ENCODE measurements around the gene BTBD19. TPM values are rescaled to one million over a fixed set of nuclear protein-coding genes. Genes with fewer than 3 reads are reported as not detected.
"Not testable (repeated sequence)": the region's sequence is repeated elsewhere in the genome, so short reads cannot be mapped to it uniquely, and the experiment has no call there.

BTBD19 gene
- total RNA-seq, 1 donor from 2014 or later = 6.8 TPM

DNA sequence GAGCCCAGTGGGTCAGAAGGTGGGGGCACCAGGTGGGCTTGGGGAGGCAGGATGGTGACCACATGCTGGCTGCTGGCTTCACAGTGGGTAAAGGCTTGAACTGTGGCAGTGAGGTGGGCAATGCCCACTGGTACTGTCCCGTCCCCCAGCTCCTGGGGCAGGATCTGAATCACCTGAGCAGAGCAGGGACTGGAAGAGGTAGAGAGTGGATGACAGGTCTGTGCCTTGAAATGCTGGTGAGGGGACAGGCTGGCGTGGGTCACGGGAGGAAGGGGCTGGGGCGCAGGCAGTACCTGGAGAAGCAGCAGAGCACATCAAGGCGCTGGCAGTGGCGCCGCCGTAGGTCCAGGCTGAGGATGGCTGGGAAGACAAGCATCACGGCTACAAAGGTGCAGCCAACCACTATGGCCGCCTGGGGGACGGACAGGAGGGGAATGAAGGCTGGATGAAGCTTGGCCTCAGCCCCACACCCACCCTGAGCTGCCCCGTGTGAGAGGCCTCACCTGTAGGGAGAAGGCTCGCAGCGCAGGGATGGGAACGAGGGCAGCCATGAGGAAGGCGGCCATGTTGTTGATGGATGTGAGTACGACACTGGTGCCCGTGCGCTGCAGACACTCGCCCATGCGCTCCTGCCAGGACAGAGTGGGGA lies 19.8 kb downstream of the BTBD19 start:
- no peak for DNase-seq (ENCODE audit: low read depth, low spot score)

DNA sequence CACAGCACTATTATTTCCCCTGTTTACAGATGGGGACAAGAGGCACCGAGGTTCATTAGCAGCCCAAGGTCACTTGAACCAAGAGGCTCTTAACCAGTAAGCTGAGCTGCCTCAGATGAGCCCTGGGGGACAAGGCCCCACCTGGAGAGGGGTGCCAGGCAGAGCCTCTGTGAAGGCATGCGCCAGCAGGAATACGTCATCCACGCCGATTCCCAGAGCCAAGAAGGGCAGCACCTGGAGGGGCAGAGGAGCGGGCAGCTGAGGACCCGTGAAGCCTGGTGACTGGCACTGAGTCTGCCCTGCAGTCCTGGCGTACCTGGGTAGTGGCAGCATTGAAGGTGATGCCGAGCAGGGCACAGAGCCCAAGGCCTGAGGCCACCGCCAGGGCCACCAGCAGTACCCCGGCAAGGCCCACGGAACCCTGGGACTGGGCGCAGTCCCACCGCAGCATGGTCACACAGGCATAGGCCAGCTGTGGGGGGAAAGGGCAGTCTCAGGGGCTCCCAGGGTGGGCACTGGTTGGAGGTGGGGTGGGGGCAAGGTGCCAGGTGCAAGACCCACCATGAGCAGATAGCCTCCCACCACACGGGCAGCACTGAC lies 20.6 kb downstream of the BTBD19 start:
- no peak for DNase-seq (ENCODE audit: low read depth, low spot score)

DNA sequence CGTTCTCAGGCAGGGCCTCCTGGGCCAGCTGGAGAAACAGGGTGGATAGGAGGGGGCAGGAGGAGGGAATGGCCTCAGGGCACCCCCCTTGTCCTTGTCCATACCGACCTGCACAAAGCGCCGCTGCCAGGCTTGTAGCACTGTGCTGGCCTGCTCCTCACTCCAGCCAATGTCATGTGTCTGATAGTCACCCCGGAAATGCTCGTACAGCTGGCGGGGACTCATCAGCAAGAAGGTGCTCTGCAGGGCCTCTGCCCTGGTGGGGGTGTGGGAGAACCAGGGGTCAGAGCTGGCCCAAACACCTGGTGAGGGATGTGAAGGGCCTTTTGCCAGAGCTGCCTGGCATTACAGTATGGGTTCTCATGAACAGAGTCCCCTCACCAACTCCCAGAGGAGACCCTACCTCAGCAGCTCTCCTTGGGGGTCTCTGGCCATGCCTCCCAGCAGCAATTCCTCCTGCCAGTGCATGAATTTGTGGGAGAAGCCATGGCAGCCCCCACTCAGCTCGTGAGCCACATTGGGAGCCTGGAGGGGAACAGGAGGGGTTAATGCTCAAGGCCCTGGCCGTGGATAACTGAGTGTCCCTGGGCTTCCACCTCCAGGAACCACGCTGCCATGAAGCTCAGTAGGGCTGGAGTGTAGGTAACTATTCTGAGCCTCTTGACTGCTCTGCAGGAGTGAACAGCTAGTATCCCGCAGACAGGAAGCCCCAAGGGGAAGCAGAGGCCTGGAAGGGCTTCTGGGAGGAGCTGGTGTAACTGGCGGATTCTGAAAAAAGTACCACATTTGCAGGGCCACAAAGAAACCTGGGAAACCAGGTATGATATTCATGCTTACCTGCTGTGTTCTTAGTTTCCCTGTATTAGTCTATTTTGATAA lies 21.4 kb downstream of the BTBD19 start:
- DNase-seq (ENCODE audit: low read depth, low spot score) = no peak

DNA sequence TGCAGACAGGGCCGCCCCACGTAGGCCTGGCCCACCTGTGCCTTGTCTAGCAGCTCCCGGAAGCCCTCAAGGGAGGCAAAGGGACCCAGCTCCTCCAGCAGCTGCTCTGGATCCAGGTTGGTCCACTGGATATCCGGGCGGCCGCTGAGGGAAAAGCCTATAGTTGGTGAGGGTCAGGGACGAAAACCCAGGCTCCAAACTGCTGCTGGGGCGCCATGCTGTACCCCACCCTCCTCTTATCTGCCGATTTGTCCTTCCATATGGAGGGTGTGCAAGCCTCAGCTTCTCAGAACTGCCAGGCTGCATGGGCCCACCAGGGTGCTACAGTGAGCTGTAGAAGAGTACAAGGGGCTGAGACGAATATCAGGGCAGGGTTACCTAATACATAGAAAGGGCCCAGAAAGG lies 22.6 kb downstream of the BTBD19 start:
- DNase-seq (ENCODE audit: low read depth, low spot score) = no peak

DNA sequence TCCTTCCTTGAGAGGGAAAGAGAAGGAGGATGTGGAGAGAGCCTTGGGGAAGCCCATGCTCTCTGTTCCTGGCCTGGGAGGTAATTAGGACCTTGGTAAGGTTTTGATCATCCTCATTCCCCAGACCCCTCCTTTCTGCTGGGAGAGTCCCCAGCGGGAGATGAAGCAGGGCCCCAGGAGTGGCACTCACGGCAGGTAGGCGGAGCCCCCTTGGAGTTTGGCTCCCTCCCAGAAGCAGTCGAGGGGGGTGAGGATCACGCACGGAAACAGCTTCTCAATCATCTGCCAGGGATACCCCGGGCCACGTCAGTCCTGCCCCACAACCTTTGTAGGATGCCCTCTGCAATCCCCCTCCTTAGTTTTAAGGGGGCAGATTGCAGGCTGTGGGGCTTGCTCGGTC lies 23.2 kb downstream of the BTBD19 start:
- no peak for DNase-seq (ENCODE audit: low read depth, low spot score)

DNA sequence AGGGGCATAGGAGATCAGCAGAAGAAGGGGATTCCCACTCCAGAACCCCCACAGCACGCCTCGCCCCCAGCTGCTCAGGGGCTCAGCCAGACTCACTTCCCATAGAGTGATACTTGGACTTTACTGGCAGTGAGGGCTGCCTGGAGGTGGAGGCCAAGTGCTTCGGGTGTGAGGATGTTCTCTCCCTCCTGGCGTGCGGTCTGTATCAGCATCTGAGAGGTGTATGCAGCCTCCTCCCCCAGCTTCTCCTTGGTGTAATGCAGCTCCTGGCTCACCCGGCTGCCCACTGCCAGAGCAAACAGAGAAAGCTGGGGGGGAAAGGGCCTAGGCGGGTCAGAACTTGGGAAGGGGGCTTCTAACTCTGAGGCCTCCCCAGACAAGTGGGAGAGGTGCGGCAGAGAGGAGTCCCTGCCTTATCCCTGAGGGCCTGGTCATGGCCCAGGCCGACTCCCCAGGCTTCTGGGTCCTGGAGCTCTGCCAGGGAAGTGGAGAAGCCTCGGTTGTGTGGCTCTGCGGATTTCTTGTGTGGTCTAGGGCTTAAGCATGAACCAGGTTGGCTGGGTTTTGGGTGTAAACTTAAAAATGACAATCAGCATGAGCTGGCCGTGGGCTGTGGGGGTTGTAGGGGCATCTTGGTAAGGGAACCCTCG lies 23.9 kb downstream of the BTBD19 start:
- DNase-seq (ENCODE audit: low read depth, low spot score) = no peak

DNA sequence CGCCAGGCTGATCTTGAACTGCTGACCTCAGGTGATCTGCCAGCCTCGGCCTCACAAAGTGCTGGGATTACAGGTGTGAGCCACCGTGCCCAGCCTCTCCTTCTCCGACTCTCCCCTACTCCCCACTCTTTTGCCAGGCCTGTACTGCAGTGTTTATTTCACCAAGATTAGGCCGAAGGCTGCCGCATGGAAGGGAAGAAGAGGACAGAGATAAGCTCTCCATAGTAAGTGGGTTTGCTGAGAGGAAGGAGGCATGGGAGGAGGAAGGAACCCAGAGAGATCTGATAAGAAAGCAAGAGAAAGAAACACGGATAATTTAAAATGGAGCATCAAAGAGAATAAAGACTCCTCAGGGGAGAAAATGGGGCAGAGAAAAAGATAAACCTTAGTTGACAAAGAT lies 26.0 kb downstream of the BTBD19 start:
- no peak for DNase-seq (ENCODE audit: low read depth, low spot score)

DNA sequence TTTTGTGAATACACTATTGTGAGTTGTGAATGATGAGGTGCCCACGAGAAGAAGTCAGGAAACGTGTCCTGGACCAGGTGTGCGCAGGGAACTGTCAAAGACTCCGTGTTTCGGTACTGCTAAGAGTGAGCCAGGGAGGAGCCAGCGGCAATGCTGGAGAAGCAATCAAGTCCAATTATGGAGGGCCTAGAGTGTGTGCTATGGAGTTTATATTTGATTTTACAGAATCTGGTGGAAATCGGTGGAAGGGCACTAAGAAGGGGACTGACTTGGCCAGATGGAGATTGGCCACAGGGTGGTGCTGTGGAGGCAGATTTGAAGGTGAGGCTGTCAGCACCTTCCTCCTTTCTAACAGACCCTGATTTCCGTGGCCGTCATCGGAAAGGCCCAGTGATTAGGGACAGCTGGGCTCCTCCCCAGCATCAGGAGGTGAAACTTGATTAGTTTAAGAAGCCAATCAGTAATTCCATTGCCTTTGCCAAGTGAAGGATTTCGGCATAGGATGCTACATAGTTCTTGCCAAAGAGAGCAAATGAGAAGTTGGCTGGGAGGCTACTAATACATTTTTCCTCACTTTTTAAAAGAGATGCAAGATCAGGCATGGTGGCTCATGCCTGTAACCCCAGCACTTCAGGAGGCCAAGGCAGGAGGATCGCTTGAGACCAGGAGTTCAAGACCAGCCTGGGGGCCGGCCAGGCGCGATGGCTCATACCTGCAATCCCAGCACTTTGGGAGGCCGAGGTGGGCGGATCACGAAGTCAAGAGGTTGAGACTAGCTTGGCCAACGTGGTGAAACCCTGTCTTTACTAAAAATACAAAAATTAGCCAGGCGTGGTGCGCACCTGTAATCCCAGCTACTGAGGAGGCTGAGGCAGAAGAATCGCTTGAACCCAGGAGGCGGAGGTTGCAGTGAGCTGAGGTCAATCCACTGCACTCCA lies 27.7 kb downstream of the BTBD19 start:
- DNase-seq (ENCODE audit: low read depth, low spot score) = peak; percentile 59

DNA sequence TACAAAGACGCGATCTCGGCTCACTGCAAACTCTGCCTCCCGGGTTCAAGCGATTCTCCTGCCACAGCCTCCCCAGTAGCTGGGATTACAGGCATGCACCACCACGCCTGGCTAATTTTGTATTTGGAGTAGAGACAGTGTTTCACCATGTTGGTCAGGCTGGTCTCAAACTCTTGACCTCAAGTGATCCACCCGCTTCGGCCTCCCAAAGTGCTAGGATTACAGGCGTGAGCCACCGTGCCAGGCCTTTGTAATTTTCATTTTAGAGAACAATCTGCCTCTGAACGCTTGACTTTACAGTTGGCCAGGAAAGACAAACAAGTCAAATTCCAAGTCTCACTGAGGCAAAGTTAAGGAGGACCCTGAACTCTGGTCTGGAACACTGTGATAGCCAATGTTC lies 30.0 kb downstream of the BTBD19 start:
- DNase-seq (ENCODE audit: low read depth, low spot score) = not testable (repeated sequence)

DNA sequence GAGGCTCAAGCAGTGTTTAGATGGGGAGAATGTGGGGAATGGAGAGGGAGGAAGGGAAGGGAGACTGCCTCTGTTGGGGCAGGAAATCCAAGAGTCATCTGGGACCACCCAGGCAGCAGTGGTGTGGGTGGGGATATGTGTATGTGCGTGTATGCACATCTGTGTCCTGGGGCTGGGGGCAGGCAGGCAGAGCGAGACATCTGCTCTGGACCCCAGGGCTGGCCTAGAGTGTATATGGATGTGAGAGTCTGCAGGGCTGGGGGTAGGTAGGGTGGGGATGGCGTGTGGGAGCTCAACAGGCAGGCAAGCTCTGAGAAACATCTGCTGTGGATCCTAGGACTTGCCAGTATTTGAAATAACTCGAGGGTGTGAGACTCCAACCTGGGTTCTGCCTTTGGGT lies 31.3 kb downstream of the BTBD19 start:
- DNase-seq (ENCODE audit: low read depth, low spot score) = no peak

DNA sequence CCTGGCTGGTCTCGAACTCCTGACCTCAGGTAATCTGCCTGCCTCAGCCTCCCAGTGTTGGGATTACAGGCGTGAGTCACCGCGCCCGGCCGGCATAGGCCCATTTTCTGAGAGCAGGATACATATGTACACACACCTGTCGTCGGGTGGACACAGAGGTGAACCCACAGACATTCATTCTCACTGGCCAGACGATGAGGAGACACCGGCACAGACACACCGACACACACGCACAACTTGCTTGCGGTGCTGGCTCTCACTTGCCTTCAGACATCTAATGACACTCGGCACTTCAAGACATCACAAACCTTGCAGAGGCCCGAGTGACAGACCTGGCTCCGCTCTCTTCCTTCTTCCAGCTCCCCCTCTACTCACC lies 34.2 kb downstream of the BTBD19 start:
- DNase-seq (ENCODE audit: low read depth, low spot score) = no peak

DNA sequence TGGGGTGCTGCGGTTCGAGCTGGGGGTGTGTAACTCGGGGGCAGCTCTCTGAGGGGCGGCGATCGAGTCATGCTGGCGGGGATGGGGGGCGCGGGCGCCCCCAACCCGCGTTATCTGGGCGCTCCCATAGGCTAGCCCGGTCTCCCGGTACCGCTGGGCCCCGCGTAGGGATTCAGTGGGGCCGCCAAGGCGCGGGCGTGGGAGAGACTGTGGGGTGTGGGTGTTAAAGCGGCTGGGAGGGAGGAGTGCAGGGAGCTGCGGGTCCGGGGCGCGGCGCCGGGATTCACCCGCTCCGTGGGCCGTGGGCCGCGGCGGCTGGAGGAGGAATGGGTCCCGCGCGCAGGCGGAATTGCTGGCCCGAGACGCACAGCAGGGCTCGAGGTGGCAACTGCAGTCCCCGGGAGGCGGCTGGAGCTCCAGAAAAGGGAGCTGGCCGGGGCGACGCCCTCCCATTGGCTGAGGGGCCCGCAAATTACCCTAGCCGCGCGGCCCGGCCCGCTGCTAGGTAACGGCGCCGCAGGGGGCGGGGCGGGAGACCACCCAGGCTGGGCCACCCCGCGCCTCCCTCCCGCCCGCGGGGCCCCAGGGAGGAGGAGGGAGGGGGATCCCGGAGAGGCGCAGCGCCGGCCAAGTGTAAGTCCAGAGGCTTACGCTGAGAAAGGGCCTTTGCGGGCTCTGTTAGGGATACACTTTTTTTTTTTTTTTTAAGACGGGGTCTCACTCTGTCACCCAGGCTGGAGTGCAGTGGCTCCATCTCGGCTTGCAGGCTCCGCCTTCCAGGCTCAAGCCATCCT lies 34.7 kb downstream of the BTBD19 start, which contains the start of gene PTCH2:
Gene PTCH2, minus strand, starts transcription at position 392 of the 794 bp plus-strand sequence. Its CDS starts 321 bp downstream, at position 71.
- no peak for DNase-seq (ENCODE audit: low read depth, low spot score)

DNA sequence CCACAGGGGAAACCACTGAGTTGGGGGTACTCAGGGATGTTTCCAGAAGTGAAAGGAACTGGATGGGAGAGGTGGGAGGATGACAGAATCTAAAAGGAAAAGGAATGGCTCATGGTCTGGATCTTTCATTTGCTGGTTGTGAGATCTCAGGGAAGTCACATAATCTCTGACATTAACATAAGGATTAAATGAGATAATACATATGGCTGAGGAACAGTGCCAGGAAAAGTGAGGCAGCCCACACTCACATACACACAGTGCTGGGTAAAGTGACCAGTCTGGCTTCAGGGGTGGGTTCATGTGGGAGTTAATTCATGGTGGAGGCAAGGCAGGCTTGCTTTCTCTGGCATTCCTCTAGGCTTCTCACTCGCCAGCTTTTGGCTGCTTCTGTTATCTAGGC lies 38.7 kb downstream of the BTBD19 start:
- DNase-seq (ENCODE audit: low read depth, low spot score) = no peak

DNA sequence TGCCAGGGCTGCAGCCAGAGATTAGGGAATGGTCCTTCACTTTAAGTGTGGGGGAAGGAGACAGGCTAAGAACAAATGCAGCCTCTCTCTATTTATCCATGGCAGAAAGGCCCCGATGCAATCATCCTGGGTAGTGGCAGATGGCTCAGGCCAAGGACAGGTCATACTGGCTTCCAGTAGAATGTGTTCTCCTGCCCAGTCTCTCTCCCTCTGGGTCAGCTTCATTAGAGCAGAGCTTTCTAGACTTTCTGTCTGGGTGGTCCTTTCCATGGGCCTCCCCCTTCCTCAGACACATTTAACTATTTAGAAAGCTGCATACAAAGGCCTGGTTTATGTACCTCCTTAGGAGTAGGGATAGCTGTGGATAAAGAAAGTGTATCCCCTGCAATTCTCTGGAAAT lies 39.5 kb downstream of the BTBD19 start:
- no peak for DNase-seq (ENCODE audit: low read depth, low spot score)

DNA sequence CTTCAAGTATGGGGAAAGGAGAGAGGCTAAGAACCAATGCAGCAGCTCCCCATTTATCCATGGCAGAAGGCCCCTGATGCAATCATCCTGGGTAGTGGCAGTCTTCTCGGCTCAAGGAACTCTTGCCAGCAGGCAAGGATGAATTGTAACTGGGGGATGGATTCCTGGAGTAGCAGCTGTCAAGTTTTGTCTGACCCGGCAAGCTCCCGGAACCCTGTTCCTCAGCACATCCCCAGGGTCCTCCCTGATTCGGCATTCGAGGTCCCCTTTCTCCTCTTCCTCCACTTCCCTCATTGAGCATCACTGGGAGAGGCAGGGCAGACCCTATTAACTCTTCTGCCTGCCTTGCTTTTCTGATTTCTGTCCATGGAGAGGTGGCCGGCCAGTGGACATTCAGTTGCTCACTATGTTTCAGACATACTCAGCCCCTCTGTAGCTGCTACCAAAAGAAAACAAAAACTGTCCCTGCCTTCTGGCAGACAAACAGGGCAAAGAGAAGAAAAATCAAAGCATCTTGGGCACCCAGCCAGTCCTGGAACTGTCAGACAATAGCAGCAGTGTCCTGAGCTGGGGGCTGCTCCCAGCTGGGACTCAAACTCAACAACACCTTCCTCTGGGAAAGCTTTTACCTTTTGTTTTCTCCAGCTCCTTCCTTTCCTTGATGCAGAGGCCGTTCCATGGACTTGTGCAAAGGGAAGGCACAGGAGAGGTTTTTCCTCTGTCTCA lies 40.3 kb downstream of the BTBD19 start:
- no peak for DNase-seq (ENCODE audit: low read depth, low spot score)

DNA sequence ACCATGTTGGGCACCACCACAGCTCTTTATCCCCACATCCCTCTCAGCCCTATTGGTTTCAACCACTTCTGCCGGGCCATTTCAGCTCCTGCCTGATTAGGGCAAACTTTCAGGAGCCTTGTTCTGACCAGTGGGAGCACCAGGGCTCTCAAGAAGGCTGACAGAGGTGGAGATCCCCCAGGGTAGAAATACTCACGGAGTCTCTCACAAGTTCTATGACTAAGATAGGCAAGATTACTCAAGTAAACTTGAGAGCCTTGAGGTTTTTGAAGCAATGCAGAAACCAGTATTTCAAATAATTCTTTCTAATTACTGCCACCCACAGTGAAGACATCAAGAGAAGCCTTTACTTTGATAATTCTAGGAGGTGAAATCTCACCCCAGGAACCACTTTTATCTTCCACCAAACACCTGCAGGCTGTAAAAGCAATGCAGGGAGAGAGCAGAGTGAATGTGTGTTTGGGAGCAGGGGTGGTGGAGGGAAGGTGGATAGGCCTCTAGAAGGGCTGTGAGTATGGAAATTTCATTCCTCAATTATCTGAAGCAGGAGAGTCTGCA lies 41.3 kb downstream of the BTBD19 start:
- no peak for DNase-seq (ENCODE audit: low read depth, low spot score)

DNA sequence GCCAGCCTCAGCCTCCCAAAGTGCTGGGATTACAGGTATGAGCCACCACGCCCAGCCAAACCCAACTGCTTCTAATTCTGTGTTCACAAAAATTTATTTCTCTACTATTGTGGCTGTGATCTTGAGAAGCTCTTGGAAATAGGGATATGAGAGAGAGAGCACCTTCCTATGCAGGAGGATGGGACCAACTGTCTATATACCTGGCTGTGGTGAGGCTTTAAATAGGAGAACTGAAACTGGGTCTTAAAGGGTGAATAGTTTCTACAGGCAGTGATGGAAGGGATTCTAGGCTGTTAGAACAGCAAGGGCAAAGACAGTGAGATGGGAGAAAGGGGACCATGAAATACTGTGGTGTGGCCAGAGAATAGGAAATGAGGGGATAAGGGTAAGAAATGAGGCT lies 43.0 kb downstream of the BTBD19 start:
- no peak for DNase-seq (ENCODE audit: low read depth, low spot score)

DNA sequence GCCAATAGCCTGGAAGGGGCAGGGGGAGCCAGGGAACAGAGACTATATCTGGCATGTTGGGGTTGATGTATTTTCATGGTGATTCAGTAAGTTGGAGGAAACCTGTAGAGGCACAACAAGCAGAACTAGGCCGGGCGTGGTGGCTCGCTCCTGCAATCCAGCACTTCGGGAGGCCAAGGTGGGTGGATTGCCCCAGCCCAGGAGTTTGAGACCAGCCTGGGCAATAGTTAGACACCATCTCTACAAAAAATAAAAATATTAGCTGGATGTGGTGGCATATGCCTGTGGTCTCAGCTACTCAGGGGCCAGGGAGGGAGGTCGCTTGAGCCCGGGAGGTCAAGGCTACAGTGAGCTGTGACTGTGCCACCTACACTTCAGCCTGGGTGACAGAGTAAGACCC lies 44.9 kb downstream of the BTBD19 start:
- no peak for DNase-seq (ENCODE audit: low read depth, low spot score)

DNA sequence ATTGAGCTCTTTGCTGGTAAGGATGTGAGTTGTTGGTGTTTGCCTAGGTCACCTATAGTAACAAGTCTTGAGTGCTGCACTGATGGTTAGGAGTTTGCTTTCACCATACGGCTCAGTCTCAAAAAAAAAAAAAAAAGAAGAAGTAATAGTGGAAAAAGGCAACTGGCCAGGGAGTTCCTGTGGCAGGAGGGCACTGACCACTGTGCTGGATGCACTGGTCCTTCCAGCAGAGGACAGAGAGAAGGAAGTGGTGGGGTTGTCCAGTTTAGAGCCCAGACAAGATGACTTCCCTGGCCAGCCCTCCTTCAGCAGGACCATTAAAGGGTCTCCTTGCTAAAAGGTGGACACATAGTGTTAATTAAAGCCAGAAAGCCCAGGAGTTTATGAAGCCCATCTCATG lies 46.6 kb downstream of the BTBD19 start:
- DNase-seq (ENCODE audit: low read depth, low spot score) = no peak
